Osteocyte (in vitro differentiated cells): ENCODE measurements around the gene CRMP1. TPM values are rescaled to one million over a fixed set of nuclear protein-coding genes. Genes with fewer than 3 reads are reported as not detected.

Experiments used
- DNase-seq: peaks from one replicate; pipeline ENCODE4 v3.0.0; 2021; ENCODE audit warnings: mixed read lengths; ENCODE audit not compliant: unreplicated experiment; ENCODE audit errors: extremely low spot score
- H3K27ac Mint-ChIP-seq: one replicate; pipeline ENCODE4 v1.8.0; 2021; ENCODE audit warnings: mild to moderate bottlenecking, mixed read lengths; ENCODE audit not compliant: unreplicated experiment
- H3K27me3 Mint-ChIP-seq: one replicate; pipeline ENCODE4 v1.8.0; 2021; ENCODE audit warnings: mixed read lengths; ENCODE audit not compliant: unreplicated experiment
- H3K36me3 Mint-ChIP-seq: one replicate; pipeline ENCODE4 v1.8.0; 2021; ENCODE audit warnings: mixed read lengths; ENCODE audit not compliant: unreplicated experiment
- H3K4me1 Mint-ChIP-seq: one replicate; pipeline ENCODE4 v1.8.0; 2021; ENCODE audit warnings: mixed read lengths; ENCODE audit not compliant: unreplicated experiment
- H3K4me3 Mint-ChIP-seq: one replicate; pipeline ENCODE4 v1.8.0; 2021; ENCODE audit warnings: mild to moderate bottlenecking, moderate library complexity, mixed read lengths; ENCODE audit not compliant: unreplicated experiment
- H3K9me3 Mint-ChIP-seq: one replicate; pipeline ENCODE4 v1.8.0; 2021; ENCODE audit warnings: mixed read lengths; ENCODE audit not compliant: unreplicated experiment
- total RNA-seq: library from RNA; stranded (reverse); gene quantifications from 2 replicates; pipeline ENCODE4 v1.2.1, GENCODE V29; 2021
- TF ChIP-seq, protein P1 (sequence below): fragments of 200-600 bp; sonication (generic); IDR thresholded peaks from 2 replicates; pipeline ENCODE4 v1.5.0; 2021; ENCODE audit warnings: antibody characterized with exemption, mild to moderate bottlenecking, moderate library complexity

Gene CRMP1
- total RNA-seq, 1 donor from 2014 or later = 24.5 TPM

- H3K9me3 Mint-ChIP-seq = peaks cover 10% of the 10 kb centered on the region
- no peak overlapping the region for H3K27ac Mint-ChIP-seq
- H3K36me3 Mint-ChIP-seq = no peaks in the 10 kb centered on the region
- H3K4me1 Mint-ChIP-seq = no peaks in the 10 kb centered on the region
- no peak for DNase-seq
- TF ChIP-seq, protein P1, sequence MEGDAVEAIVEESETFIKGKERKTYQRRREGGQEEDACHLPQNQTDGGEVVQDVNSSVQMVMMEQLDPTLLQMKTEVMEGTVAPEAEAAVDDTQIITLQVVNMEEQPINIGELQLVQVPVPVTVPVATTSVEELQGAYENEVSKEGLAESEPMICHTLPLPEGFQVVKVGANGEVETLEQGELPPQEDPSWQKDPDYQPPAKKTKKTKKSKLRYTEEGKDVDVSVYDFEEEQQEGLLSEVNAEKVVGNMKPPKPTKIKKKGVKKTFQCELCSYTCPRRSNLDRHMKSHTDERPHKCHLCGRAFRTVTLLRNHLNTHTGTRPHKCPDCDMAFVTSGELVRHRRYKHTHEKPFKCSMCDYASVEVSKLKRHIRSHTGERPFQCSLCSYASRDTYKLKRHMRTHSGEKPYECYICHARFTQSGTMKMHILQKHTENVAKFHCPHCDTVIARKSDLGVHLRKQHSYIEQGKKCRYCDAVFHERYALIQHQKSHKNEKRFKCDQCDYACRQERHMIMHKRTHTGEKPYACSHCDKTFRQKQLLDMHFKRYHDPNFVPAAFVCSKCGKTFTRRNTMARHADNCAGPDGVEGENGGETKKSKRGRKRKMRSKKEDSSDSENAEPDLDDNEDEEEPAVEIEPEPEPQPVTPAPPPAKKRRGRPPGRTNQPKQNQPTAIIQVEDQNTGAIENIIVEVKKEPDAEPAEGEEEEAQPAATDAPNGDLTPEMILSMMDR = no peak
- peaks cover 38% of the 10 kb centered on the region for H3K27me3 Mint-ChIP-seq
- no peak overlapping the region for H3K4me3 Mint-ChIP-seq
Measured at GRCh38 chr4:5906191-5906590, 13.3 kb upstream of the CRMP1 start.

GRCh38 chr4:5905714-5906113 is 12.8 kb upstream of the CRMP1 start:
- H3K4me1 Mint-ChIP-seq = no peaks in the 10 kb centered on the region
- H3K4me3 Mint-ChIP-seq = no peak overlapping the region
- no peaks in the 10 kb centered on the region for H3K36me3 Mint-ChIP-seq
- peaks cover 43% of the 10 kb centered on the region for H3K27me3 Mint-ChIP-seq
- DNase-seq = no peak
- peaks cover 10% of the 10 kb centered on the region for H3K9me3 Mint-ChIP-seq
- TF ChIP-seq, protein P1 = no peak
- no peak overlapping the region for H3K27ac Mint-ChIP-seq

GRCh38 chr4:5900844-5901243 is 8.0 kb upstream of the CRMP1 start:
- no peak overlapping the region for H3K27ac Mint-ChIP-seq
- no peaks in the 10 kb centered on the region for H3K4me1 Mint-ChIP-seq
- H3K9me3 Mint-ChIP-seq = peaks cover 4% of the 10 kb centered on the region
- H3K36me3 Mint-ChIP-seq = no peaks in the 10 kb centered on the region
- peaks cover 69% of the 10 kb centered on the region for H3K27me3 Mint-ChIP-seq
- no peak overlapping the region for H3K4me3 Mint-ChIP-seq
- TF ChIP-seq, protein P1 = no peak
- no peak for DNase-seq

DNA sequence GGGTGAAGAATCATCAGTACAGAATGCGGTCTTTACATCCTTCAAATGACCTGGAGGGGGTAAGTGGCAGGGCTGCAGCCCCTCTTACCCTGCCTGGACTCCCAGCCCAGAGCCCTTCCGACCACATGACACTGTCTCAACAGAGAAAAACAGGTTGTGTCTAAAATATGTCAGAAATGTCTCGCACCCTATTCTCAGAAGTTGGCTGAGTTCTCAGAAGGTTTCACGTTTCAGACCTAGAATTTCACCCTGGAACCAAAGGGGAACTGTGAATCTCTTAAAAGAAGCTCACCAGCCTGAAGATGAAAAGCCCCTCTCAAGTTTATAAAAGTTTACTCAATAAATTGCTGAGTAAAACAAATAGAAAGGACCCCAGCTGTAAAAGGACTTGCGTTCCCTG is 7.0 kb upstream of the CRMP1 start:
- Mint-ChIP-seq H3K27ac (no peak overlapping the region), H3K4me1 (no peaks in the 10 kb centered on the region), H3K27me3 (peaks cover 69% of the 10 kb centered on the region), H3K4me3 (no peak overlapping the region), H3K9me3 (peaks cover 4% of the 10 kb centered on the region), H3K36me3 (no peaks in the 10 kb centered on the region)
- TF ChIP-seq, protein P1 = no peak
- no peak for DNase-seq

DNA sequence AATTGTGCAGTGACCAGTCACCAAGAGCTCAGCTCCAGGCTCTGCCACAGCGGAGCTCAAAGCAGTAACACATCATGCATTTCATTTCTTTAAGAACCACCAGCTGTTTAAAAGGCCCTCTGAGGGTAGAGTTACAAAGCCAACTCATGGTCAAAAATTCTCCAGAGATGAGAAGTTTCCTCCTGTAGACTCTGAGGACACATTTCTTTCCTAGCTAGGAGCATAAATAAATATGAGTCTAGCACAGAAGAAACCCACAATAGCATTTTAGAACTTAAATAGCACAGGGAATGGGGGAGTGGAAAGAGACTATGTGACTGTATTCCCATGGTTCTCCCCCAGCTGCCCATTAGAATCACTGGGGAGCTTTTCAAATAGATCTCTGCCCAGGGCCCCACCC is 6.5 kb upstream of the CRMP1 start:
- H3K27me3 Mint-ChIP-seq = peaks cover 72% of the 10 kb centered on the region
- TF ChIP-seq, protein P1 = no peak
- H3K27ac Mint-ChIP-seq = no peak overlapping the region
- no peaks in the 10 kb centered on the region for H3K4me1 Mint-ChIP-seq
- no peak for DNase-seq
- peaks cover 4% of the 10 kb centered on the region for H3K9me3 Mint-ChIP-seq
- no peaks in the 10 kb centered on the region for H3K36me3 Mint-ChIP-seq
- H3K4me3 Mint-ChIP-seq = no peak overlapping the region
